CD4-positive, alpha-beta T cell treated with Interleukin-15 for 1 hour (primary cell): ENCODE measurements around the gene FHAD1.
"Not testable (repeated sequence)": the region's sequence is repeated elsewhere in the genome, so short reads cannot be mapped to it uniquely, and the experiment has no call there.

Experiments
- DNase-seq: peaks from one replicate; pipeline ENCODE4 v3.0.0-alpha.2; 2020

Gene FHAD1

DNA sequence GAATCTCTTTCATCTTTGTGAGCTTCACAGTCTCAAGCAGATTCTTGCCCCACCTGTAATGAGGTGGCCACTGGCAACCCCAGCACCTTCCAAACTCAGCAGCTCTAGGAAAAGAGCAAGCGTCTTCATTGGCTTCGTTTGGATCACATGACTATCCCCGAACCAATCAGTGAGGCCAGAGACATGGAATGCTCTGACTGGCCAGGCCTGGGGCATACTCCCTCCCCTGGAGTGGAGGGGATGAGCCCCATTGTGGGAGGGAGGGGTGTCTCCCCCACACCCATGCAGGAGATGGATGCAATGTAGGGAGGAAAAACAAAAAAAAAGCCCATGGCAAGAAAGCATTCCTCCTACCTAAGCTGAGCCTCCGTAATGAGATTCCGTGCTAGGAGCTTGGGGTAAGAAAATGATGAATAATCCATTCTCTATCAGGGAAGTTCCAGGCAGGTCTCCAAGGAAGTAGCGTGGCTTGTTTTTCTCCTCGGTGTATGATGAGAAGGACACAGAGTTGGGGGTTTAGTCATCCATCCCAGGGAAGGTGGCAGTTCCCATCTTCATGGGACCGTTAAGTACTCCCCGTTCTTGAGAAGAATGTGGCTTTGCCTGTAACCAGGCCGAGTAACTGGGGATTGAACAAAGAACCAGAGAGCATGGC is 32.7 kb downstream of the FHAD1 start:
- no peak for DNase-seq

DNA sequence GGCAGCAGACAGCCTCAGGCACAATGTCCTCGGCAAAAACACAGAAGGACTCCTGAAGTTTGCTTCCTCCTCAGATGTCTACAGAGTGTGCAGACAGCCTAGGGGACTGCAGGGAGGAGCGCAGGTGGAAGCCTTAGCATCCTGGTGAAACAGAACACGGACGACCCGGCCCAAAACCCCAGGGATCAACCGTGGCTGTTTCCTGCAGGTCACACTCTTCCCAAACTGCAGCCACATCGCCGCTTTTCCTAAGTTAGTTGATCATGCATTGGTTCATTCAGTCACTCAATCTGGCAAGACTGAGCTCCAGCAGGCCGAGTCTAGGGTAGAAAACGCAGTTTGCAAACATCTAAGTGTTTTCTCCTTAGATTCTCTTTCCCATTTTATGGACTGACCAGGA is 33.4 kb downstream of the FHAD1 start:
- no peak for DNase-seq

DNA sequence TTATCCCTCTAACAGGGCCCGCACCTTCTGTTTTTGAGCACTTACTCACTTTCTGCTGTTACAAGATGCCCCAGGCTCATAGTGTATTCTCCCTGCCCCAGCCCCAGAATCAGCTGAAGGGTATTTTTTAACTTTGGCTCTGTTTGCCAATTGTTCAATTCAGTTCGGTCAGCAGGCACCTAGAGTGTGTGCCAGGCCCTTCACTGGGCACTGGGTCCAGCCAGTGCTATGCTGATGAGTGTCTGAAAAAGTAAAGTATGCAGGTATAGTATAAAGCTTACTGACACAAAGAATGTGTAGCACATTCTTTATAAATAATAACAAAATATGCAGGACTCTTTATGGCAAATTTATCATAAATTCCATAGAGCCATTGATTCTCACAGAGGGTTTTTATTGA is 35.0 kb downstream of the FHAD1 start:
- DNase-seq = no peak

DNA sequence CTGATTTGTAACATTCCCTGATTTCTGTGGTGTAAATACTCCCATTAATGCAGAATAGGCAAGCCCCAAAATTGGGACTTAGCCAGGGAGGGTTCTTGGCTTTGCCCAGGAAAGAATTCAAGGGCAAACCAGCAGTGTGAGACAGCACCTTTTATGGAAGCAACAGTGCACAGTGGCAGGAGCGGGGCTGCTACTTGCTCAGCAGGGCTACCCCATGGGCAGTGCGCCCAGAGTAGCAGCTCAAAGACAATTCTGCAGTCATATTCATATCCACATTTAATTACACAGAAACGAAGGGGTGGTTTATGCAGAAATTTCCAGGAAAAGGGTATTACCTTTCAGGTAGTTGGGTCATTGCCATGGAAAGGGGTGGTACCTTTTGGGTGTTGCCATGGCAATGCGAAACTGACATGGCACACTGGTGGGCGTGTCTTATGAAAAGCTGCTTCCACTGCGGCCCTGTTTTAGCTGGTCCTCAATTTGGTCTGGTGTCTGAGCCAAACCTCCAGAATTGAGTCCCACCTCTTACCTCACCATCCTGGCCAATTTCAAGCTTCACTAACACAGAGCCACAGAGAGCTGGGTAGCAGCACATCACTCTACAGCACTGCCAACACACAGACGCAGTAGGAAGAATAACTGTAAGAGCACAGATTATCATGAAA is 35.9 kb downstream of the FHAD1 start:
- DNase-seq = no peak

DNA sequence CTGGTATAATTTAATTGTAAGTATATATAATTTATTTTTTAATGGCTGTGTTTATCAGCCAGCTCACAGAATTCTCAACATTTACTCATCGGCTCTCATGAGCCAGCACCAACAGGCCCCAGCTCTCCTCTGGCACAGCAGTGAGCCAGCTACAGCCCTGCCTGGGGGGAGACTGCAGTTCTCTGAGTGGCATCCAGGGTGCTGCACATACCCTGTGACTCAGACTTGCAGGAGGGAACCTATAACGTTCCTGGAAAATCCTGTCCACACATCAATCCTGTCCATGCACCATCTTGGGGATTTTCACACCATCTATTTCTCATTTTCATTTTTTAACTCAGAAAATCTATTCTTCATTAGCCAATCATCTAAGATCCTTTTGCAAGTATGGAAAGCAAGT is 36.5 kb downstream of the FHAD1 start:
- DNase-seq = no peak

DNA sequence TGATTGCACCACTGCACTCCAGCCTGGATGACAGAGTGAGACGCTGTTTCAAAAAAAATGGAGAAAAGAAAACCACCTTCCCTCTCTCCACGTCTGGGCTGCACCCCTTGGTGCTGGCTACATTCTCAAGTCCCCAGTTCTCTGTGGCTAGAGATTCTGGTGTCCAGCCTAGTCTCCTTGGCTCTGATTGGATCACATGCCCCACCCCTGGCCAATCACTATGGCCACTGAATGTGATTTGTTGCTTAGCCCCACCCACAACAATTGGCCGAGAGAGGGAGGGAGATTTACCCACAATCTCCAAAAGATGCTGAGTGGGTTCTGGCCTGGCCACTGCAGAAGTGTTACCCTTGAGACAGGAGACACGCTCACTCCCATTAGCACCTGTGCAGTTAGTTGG is 39.4 kb downstream of the FHAD1 start:
- no peak for DNase-seq

DNA sequence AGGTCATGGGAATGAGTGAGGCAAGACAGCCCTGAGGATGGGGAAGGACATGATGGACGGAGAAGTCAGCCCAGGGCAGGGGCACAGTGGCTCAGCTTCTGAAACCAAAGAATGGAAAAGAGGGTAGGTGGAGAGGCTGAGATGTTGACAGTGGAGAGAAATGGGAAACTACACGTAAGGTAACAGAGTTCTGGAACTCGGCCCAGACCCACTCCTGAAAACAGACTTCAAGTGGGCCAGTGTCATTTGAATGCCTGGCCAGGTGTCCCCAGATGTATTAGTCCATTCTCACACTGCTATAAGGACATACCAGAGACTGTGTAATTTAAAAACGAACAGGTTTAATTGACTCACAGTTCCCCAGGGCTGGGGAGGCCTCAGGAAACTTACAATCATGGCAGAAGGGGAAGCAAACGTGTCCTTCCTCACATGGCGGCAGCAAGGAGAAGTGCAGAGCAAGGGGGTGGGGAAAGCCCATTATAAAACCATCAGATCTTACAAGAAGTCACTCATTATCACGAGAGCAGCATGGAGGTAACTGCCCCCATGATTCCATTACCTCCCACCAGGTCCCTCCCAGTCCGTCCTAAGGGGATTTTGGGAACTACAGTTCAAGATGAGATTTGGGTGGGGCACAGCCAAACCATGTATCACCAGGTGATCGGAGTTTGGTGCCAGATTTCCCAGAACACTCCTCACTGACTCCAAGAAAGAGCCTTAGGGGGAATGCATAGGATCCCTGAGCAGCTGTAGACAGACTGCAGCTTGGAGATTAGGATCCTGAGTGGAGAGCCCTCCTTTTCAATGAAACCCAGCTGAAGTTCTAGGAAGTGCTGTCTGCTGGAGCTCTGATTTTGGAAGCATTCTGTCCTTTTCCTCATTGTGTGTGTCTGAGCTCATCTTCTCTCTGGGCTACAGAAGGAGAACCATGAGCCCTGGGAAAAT is 40.3 kb downstream of the FHAD1 start:
- no peak for DNase-seq

DNA sequence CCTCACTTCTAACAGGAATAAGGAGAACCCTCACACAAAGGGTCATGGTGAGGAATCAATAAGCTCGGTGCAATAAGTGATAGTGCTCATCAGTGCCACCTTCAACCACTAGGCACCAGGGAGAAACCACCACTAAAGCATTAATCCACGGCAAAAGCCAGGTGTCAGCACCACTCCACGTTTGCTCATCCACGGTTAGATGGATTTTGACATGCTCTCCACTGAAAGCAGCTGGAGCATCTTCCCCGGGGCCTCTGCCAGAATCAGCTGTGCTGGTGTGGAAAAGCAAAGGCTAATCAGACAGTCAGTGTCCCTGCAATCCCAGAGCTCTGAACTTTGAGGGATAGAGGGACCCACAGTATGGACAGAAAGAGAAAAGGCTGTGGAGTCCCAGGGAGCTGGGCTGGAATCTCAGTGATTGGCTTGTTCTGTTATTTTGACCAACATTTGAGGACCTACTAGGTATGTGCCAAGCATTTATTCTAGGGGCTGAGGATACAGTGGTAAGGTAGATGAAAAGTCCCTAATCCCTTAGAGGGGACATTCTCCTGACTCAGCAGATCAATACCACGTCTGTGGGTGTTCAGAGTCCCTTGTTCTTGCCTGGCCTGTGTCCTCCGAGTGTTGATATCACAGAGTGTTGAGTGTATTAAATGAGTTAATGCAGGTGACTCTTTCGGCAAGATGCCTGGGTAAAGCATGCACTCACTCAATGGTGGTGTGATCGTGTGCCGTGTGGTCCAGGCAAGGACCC is 41.3 kb downstream of the FHAD1 start:
- DNase-seq = no peak

DNA sequence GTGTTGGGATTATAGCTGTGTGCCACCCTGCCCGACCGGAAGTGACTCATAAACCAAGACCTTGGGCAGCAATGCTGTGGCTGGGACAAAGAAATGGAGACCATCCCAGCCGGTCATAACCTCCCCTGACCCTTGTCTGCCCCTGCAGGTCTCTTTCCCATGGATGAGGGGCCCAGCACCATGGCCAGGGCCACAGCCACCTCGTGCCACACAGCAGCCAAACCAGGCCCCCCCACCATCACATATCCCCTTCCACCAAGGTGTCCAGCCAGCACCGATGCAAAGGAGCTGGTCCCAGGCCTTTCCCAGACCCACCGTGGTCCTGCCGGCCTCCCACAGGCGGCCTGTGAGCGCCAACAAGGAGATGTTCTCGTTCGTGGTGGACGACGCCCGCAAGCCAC is 42.2 kb downstream of the FHAD1 start:
- DNase-seq = no peak

DNA sequence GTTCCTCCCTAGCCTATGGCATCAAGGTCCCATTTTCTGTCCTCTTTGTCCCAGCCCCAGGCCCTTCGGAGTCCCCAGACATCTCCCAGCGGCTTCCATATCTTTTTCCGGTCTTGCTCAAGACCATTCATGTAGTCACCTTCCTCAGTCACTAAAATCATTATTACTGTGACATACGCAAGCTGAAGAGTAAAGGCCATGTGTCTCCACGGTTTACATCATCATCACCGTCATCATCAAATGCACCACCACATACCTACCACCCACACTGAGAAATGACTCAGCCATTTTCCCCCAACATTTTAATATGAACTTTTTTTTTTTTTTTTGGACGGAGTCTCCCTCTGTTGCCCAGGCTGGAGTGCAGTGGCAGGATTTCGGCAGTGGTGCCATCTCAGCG is 43.4 kb downstream of the FHAD1 start:
- no peak for DNase-seq

DNA sequence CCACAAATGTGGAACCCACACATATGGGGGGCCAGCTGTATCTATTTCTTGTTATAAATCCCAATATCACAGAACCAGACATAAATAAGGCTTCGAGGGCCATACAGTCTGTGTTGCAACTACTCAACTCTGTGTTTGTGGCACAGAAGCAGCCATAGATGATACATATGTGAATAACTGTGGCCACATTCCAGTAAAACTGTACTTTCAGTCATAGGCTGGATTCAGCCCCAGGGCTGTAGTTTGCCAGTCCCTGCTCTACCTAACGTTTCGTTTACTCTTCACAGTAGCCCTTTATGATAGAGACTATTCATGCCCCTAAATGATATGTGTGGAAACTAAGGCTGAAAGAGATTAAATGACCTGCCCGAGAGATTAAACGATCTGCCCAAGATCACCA is 48.7 kb downstream of the FHAD1 start:
- DNase-seq = no peak

DNA sequence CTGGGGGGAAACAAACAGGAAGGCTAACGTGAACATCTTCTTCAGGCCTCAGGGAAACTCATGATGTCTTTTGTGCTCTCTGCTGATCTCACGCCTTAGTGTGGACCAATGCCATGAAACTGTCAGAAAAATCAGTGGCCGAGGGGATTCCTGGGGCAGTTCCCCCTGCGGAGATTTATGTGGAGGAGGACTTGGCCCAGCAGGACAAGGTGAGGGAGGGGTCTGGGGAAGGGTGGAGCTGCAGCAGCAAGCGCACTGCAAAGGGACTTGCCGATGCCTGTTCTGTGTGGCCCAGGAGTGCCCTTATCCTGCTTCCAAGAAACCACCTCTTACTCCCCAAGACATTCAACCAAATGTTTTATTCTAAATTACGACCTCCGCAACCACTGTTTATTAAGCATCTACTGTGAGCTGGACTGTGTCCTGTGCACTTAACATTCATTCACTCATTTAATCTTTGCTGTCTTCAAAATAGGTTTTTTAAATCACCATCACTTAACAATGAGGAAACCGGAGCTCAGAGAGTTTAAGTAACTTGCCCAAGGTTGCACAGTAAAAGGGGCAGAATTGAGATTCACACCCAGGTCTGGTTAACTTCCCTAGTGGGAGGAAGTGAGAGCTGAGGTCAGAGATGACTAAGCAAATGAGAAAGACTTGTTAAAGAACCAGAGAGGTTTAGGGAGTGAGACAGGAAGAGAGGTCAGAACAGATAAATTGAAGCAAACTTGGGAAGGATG is 49.7 kb downstream of the FHAD1 start:
- no peak for DNase-seq

DNA sequence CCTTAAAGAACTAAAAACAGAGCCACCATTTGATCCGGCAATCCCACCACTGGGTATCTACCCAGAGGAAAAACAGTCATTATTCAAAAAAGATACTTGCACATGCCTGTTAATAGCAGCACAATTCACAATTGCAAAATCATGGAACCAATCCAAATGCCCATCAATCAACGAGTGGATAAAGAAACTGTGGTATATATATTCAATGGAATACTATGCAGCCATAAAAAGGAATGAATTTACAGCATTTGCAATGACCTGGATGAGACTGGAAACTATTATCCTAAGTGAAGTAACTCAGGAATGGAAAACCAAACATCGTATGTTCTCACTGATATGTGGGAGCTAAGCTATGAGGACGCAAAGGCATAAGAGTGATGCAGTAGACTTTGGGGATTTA is 51.0 kb downstream of the FHAD1 start:
- not testable (repeated sequence) for DNase-seq

DNA sequence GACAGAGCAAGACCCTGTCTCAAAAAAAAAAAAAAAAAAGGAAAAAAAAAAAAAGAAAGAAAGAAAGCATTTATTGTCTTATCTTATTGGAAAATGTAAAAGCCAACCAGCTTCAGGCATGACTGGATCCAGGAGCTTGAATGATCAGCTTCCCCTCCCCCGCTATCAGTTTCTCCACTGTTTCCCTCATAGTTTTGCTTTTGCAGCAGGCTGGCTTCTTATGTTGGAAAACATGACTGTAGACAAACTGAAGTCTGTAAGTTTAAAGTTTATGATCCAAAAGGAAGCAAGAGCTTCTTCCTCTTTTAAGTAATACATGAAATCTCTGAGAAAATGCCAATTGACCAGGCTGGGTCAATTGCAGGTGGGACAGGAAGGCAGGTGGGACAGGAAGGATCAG is 52.2 kb downstream of the FHAD1 start:
- no peak for DNase-seq

DNA sequence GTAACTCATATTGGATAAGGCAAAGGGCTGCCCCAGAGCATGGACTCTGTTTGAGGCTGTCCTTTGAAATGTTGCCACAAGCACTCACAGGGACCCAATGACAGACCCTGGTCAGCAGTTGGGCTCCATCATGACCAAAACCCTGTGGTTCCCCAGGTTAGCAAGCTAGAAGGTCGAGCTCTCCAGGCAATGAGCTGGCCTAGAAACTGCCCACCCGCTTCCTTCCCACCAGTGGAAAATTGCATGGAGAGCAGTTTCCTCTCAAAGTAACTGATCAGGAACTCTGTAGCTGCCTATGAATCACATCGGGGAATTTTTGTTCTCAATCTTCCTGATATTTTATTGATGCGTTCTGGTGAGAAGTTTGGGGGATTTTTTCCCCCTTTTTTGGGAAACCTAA is 52.8 kb downstream of the FHAD1 start:
- DNase-seq = no peak

DNA sequence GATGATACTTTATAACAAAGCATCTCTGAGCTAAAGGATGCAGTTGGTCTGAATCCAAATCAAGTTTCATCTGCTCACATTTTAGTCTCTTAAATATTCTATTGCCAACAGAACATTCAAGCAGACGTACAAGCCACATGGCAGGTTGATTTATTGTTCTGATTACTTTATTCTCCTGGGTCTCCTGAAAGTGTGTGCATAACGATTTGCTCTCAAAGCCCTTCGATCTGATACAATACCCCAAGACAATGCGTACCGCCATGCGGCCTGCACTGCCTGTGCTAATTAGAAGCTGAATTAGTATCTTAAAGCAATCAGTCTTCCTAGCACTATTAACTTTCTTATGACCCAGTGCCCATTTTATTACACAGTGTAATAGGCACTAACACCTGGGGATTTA is 56.9 kb downstream of the FHAD1 start:
- no peak for DNase-seq

DNA sequence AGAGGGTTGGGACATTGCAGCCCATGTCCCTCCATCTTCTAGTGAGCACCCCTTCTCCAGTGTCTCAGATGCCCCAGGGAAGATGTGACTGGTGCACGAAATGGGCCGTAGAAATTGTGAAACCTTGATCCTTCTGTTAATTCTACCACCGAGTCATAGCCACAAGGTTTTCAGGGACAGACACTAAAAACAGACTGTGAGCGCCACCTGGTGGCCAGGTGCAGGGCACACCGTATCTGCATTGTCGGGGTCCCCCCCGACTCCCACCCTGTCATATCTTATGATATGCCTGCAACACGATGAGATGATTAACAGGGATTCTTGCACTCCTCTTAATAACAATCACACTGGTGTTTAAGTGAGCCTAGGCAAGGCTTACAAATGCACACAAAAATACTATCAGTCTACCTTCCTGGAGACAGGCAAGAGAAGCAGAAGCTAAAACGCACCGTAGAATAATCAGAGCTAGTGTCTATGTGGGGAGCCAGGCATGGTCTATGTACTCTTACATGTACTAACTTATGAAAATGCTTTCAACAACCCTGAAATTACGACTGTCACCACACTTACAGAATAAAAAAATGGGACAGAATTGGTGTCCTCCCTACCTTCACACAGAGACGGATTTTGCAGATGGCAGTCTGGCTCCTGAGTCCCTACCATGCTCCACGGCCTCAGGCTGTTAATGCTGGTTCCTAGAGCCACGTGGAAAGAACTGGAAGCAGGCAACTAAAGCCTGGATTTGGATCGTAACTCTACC is 57.9 kb downstream of the FHAD1 start:
- peak; percentile 24 for DNase-seq

DNA sequence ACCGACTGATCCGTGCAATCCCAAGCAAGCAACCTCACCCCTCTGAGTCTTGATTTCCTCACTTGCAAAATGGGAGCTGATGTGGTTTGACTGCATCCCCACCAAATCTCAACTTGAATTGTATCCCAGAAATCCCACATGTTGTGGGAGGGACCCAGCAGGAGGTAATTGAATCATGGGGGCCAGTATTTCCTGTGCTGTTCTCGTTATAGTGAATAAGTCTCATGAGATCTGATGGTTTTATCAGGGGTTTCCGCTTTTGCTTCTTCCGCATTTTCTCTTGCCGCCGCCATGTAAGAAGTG is 58.4 kb downstream of the FHAD1 start:
- no peak for DNase-seq

DNA sequence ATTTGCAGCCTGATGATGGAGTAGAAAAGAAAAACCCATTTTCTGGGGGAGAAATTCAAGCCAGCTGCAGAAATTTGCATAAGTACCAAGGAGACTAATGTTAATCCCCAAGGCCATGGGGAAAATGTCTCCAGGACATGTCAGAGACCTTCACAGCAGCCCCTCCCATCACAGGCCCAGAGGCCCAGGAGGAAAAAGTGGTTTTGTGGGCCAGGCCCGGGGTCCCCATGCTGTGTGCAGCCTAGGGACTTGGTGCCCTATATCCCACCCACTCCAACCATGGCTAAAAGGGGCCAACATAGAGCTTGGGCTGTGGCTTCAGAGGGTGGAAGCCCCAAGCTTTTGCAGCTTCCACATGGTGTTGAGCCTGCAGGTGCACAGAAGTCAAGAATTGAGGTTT is 59.3 kb downstream of the FHAD1 start:
- DNase-seq = not testable (repeated sequence)

DNA sequence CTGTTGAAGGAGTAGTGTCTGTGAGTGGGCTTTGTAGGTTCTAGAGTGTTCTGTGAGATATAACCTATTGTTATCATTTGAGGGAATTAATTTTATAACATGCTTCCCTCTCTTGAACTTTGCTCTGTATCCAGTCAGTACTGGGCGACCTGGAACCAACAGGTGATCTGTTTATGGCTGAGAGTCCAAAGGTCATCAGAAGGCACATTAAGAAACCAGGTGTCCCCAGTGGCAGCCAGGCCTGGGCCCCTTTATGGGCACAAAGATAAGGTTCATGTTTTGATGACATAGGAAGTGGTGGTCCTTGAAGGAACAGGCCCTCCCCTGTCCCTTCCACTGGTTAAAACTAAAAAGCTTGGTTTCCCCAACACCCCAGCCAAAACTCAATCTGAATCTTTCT is 61.1 kb downstream of the FHAD1 start:
- DNase-seq = no peak

DNA sequence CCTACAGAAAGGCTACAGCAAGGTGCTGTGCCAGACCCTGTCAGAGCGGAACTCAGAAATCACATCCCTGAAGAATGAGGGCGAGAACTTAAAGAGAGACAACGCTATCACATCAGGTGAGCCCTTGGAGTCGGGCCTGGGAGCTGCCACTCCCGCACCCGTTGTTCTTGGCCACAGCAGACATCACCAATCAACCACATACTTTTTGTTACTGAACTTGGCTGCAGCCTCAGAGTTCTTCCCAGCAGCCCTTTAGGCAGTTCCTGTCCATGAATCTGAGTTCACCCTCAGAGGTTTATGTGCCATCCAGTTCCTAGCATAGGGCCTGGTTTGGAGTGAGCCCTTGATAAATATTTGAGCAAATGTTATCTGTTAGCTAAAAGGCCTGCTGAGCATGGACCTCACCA is 61.6 kb downstream of the FHAD1 start:
- DNase-seq = no peak

DNA sequence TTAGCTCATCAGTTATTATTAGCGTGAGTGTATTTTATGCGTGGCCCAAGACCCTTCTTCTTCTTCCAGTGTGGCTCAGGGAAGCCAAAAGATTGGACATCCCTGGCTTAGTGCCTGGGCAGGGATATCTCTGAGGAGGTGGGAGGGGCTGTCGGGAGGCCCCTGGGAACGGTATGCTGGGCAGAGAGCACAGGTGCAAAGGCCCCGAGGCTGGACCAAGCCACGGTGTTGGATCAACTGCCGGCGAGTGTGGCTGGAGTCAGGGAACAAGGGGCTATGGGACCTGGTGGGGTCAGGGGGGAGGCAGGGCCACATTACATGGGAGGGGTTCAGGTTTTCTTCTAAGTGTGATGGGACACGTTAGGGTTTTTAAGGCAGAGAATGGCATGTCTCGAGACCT is 62.7 kb downstream of the FHAD1 start:
- DNase-seq = no peak
